GM12801 (cell line): ENCODE data around the gene CETN2.

ENCODE experiments used
- TF ChIP-seq, protein P1 (sequence below): IDR thresholded peaks from one replicate; pipeline ENCODE4 v1.5.1; 2011; ENCODE audit warnings: control low read depth; ENCODE audit not compliant: insufficient read length; ENCODE audit errors: extremely low read depth

The CETN2 gene

DNA sequence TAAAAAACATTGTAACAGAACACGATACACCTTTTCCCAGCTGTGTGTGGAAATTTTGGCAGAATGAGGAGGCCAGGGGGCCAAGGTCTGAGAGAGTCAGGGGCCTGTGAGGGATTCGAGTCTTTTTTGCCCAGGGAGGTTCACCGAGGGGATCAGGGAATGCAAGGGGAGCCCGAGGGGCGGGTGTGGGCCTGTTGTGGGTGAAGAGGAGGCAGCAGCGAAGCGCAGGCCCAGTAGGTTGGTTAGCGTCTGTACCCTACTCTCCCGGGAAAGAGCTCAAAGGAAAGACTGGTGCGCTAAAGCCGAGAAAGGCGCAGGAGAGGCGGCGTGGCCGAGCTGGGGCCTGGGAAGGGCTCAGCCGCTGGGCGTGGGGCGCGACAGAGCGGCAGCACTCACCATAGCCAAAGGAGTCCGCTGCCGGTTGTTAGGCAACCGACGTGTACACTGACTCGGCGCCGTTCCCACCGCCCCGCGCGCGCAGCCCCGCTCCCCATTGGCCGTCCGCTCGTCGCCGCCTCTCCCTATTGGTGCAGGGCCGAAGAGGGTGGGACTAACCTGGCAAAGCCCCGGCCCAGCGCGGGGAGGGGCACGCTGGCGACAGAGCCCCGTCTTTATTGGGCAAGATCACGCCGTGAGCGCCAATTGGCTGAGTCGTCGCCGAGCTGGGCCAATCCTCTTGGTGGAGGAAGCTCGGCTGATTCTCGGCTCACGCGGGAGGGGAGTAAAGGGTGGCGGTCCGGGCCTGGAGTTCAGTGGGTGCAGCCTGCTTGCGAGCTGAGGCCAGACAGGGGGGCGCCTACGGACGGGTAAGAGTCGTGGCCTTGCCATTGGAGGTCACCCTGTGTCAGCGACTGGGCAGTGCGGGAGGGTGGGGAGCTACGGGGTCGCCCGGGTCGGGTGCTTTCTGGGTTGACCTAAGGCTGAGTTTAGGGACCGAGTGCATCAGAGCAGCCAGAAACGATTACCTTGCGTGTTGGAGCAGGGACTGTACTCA lies at the start of gene CETN2, which contains the start of gene NSDHL:
TSS of gene CETN2 (minus strand) at position 446 of the 994 bp plus-strand sequence. CDS start at position 399, 47 bp downstream.
TSS of gene NSDHL (plus strand) at position 752 of the 994 bp plus-strand sequence. CDS start 15,262 bp downstream, outside the sequence.
- TF ChIP-seq, protein P1, sequence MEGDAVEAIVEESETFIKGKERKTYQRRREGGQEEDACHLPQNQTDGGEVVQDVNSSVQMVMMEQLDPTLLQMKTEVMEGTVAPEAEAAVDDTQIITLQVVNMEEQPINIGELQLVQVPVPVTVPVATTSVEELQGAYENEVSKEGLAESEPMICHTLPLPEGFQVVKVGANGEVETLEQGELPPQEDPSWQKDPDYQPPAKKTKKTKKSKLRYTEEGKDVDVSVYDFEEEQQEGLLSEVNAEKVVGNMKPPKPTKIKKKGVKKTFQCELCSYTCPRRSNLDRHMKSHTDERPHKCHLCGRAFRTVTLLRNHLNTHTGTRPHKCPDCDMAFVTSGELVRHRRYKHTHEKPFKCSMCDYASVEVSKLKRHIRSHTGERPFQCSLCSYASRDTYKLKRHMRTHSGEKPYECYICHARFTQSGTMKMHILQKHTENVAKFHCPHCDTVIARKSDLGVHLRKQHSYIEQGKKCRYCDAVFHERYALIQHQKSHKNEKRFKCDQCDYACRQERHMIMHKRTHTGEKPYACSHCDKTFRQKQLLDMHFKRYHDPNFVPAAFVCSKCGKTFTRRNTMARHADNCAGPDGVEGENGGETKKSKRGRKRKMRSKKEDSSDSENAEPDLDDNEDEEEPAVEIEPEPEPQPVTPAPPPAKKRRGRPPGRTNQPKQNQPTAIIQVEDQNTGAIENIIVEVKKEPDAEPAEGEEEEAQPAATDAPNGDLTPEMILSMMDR, result no peak

DNA sequence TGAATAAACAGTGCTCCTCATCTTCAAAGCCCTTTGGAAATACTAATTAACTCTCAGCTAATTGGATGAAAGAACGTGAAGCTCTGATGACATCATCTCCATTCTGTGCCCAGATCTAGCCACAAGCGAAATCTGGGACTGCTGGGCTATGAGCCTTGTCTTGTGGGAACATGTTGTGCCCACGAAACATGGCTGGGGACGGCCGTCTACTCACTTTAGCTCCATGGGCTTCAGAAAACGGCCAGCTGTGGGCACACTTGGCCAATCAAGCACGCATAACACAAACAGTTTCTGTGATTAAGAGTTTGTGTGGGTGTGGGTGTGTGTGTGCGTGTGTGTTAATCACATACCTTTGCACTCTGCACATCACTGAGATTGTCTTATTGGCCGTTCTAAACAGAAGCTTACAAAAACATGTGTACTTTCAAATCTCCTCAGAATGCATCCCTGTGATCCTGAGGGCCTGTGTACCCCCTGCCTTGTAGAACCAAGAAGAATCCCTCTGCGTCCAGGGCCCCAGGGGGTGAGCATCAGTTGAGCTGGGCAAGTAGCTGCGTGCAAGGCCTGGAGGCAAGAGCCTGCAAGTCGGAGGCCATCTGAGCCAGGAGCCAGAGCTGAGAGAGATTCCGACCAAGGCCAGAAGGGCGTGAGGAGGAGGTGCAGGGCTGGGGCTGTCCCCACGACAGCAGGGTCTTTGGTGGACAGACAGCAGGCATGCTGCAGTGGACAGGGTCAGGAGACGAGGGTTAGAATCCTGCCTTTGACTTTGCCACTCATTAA lies 48.6 kb upstream of the CETN2 start:
- TF ChIP-seq, protein P1, result no peak

DNA sequence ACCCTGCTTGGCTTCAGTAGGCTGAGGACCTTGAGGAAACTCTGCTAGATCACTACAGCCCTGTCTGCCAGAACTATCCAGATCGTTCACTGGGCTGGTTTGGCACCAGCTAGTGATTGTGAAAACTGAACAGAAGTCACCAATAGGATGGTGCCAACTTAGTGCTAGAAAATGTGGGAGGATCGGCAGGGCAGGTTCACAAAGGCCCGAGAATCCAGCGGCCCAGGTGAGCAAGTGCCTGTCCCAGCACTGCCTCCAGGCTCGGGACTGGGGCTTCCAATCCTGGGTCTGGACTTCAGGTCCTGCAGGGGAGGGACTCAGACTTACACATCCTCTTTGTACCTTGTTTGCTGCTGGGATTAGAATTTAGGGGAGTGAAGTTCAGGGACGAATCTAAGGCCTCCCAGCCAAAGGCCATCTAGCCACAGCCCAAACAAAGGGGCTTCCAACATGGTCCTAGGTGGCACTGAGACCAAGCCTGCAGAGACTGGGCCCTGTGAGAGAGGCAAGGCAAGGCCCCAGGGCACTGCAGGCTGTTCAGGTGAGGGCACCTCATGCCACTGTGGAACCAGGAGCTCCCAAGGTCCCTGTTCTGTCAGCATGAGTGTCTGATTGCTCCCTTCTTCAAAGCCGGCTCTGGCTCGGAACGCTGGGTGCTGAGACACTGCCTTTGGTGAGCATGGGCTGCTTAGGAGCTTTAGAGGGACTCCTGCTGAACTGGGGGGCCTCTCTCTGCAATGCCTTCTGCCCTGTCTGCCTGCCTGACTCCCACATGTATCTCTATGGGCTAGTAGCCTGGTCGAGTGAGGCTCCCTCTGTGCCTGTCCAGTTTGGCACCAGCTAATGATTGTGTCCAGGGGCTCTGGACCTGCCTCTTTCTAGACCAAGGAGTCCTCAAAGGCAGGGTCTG lies 46.6 kb upstream of the CETN2 start:
- TF ChIP-seq, protein P1, result no peak

DNA sequence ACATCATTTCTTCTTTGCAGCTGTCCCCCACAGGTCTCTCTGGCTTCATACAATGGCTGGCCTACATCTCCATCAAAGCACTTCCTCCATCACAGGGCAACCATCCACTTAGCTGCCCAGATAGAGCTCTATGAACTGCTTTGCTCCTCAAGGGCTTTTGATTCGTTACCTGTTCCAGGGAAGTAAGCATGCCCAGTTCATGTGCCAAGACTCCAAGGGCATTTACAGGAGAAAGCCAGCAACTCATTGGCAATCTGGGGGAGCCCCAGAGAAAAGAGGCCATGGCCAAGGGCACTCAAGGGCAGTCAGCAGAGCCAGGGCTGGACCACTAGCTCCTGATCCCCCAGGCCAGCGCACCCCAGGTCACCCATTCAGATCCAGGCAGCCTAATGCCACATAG lies 42.8 kb upstream of the CETN2 start:
- TF ChIP-seq, protein P1, result no peak

DNA sequence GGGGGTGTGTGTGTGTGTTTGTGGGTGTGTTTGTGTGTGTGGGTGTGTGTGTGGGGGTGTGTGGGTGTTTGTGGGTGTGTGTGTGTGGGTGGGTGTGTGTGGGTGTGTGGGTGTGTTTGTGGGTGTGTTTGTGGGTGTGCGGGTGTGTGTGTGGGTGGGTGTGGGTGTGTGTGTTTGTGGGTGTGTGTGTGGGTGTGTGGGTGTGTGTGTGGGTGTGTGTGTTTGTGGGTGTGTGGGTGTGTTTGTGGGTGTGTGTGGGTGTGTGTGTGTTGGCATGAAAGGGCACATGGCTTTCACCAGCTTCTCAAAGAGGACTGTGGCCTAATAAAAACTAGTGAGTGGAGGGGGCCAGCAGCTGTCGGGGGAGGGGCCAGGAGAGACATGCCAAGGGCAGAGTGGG lies 42.0 kb upstream of the CETN2 start:
- TF ChIP-seq, protein P1, result no peak

DNA sequence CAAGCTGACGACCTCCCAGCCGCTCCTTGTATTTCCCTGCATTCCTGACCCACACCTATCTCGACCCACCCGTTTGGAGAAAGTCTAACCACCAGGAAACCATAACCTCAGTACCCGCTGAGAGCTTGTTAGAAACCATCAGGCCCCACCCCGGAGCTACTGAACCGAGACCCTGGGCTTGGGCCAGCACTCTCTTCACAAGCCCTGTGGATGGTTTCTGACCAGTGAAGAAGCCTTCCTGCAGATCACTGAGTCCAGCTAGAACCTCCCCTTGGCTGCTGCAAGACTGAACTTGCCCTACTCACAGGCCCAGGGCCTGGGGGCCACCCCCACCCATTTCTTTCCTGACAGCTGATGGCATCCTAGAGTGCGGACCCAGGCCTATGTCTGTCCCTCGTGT lies 40.7 kb upstream of the CETN2 start:
- TF ChIP-seq, protein P1, result no peak
